ENCODE measurements around the gene FOXD1.
A peak's percentile ranks its signal among the peaks of the same experiment; 100 is the strongest.
"Not testable (repeated sequence)": the region's sequence is repeated elsewhere in the genome, so short reads cannot be mapped to it uniquely, and the experiment has no call there.

Gene FOXD1

DNA sequence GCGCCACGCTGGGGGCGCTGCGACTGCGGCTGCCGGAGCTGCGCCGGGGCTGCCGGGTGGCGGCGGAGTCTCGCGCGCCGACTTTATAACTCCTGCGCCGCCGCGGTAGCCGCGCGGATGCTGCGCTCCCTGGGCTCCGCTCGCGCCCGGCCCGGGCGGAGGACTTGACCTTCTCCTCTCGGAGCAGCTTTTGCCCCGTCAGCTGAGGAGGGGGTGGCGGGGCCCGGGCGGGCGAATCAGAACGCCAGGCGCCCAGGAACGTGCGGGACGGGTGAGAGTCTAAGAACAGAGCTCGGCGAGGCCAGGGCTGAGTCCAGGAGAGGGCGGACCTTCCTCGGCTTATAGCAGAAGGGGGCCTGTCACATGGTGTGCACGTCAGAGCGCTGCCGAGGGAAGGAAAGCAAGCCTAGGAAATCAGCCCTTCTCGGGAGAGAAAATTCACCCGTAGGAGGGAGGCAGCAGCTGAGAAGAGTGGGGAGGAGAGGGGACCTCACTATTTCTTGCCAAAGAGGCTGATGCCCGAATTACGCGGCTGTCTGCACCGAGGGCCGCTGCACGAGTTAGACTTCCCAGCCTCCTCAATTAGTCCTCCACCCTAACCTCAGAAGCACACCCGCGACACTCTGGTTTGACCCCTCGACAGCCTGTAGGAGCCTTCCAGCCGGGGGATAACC, at the start of gene FOXD1:
Gene FOXD1 (minus strand): TSS at position 315 of the 674 bp plus-strand sequence. CDS start 415 bp downstream, outside the sequence.
- peak; percentile 65 for DNase-seq

DNA sequence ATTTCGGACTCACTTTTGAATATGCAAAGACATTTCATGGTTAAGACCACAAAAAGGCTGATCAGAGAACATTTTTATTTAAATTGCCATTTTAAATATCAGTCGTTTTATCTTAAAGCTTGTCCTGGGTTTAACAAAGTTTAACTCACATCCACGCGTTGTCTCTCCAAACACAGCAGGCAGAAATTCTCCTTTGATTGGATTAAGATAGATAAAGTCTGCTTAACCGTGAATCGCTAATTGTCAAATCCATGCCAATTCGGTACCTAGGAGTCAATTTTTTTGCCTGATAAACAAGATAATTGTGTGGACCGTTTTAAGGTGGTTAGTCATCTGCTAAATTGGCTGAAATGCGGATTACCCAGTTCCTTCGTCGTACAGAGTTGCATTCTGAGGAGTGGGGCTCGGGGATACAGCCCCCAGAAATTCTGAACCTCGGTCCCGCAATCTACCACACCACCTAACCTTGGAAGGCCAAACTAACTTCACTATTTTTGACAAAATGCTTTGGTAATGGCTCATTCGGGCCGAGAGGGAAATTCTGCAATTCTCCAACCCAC, 49.0 kb upstream of the FOXD1 start:
- DNase-seq: no peak

GRCh38 chr5:73496984-73497457, 48.4 kb upstream of the FOXD1 start:
- DNase-seq: peak; percentile 42

DNA sequence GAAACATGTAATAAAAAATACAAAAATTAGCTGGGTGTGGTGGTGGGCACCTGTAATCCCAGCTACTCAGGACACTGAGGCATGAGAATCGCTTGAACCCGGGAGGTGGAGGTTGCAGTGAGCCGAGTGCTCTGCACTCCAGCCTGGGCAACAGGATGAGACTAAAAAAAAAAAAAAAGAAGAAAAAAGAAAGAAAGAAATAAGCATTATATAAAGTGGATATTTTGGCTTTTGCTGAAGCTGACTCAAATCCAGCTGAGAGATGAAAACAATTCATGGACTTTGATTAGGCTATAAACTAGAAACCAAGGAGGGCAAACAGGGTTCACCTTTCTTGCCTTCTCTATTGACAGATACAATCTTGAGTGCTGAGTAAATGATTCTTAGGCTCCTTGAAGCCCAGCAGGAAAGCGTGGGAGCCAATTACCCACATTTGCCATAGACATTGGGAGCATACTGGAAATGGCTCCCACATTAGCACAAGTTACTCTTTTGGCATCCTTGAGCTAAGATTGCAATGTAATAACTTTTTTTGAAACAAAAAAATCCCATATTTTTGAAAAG, 47.3 kb upstream of the FOXD1 start:
- DNase-seq: no peak

GRCh38 chr5:73494721-73495120, 46.1 kb upstream of the FOXD1 start:
- peak; percentile 22 for DNase-seq

GRCh38 chr5:73493421-73493820, 44.8 kb upstream of the FOXD1 start:
- DNase-seq: no peak

- DNase-seq: no peak
Measured at GRCh38 chr5:73491155-73491554, 42.6 kb upstream of the FOXD1 start.

DNA sequence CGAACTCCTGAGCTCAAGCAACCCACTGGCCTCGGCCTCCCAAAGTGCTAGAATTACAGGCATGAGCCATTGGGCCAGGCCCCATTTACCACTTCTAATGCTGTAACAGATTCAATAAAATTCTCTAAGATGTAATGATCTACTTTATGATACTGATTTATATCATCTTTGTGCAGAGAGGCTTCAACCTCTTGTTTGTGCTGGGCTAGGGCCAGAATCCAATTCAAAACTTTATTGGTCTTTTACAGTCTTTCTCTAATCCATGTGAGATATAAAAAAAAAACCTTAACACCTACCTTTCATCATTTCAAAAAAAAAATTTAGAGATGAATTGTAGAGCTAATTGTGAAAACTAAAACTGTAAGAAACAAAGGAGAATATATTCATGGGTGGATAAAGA, 41.5 kb upstream of the FOXD1 start:
- DNase-seq: no peak

DNA sequence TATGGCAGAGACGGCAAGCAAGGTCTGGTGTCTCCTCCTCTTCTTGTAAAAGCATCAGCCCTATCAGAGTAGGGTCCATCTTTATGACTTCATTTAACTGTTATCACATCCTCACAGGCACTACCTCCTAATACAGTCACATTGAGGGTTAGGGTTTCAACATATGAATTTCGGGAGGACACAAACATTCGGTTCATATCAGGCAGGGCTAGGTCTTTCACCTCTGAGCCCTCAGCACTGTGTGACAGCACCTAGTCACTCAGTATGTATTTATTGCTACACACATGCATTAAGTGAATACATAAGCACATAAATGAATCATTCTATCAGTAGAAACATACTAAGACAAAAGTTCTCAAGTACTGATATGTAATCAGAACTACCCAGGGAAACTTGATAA, 40.2 kb upstream of the FOXD1 start:
- no peak for DNase-seq

DNA sequence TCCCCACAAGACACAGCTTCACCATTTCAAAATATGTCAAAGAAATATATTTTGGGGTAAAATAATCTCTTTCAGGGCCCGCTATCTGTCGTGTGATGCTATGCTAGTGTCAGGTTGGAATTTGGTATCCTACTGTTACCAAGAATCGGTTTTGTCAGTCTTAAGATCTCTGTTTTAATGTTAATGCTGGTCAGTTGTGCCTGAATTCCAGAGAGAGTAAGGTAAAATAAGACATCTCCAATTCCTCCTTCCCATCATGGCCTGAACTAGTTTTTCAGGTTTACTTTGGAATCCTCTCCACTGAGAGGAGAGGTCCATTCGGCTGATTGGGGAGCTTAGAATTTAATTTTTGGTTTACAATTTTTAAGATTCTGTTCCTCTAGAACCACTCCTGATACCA, 39.2 kb upstream of the FOXD1 start:
- no peak for DNase-seq

DNA sequence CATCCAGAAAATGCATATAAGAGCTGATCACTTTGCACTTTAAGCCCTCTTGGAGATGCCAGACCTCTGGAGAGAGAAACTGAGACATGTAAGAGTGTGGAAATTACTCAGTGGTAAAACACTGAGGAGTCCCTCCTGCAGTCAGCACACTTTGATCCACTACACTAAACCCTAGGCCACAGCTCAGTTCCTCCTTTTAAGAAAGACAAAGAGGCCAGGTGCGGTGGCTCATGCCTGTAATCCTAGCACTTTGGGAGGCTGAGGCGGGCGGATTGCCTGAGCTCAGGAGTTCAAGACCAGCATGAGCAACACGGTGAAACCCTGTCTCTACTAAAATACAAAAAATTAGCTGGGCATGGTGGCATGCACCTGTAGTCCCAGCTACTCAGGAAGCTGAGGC, 38.7 kb upstream of the FOXD1 start:
- DNase-seq: not testable (repeated sequence)

GRCh38 chr5:73486119-73486899, 37.7 kb upstream of the FOXD1 start:
- DNase-seq: no peak

DNA sequence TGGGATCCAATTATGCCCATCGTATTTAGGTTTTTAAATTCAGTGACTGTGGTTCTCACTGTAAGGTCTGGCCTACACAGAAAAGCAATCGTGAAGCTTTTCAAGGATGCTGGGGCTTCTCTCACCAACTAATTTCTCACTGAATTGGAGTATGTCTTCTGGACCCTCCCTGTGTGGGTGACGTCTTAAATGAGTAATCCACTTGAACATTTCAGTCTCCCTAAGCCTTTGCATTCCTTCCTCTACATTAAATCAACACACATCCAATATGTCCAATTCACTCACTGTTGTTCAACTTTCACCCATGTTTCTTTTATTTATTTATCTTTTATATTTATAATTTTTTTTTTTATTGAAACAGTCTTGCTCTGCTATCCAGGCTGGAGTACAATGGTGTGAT, 37.1 kb upstream of the FOXD1 start:
- no peak for DNase-seq

DNA sequence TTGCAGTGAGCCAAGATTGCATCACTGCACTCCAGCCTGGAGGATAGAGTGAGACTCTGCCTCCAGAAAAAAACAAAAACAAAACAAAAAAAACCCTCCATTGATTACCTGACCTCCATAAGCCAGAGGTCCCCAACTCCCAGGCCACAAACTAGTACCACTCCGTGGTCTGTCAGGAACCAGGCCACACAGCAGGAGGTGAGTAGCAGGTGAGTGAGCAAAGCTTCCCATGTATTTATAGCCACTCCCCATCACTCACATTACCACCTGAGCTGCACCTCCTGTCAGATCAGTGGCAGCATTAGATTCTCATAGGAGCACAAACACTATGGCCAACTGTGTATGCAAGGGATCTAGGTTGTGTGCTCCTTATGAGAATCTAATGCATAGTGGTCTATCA, 35.9 kb upstream of the FOXD1 start:
- DNase-seq: no peak

DNA sequence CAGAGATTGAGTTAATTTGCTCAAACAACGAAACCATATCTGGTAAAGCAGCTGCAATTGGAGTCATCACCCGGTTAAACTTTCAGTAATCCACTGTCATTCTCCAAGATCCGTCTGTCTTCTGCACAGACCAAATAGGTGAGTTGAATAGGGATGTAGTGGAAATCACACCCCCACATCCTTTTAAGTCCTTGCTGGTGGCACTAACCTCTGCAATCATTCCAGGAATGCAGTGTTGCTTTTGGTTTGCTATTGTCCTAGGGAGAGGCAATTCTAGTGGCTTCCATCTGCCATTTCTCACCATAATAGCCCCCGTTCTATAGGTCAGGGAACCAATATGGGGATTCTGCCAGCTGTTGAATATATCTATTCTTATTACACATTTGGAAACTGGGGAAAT, 35.1 kb upstream of the FOXD1 start:
- DNase-seq: no peak

DNA sequence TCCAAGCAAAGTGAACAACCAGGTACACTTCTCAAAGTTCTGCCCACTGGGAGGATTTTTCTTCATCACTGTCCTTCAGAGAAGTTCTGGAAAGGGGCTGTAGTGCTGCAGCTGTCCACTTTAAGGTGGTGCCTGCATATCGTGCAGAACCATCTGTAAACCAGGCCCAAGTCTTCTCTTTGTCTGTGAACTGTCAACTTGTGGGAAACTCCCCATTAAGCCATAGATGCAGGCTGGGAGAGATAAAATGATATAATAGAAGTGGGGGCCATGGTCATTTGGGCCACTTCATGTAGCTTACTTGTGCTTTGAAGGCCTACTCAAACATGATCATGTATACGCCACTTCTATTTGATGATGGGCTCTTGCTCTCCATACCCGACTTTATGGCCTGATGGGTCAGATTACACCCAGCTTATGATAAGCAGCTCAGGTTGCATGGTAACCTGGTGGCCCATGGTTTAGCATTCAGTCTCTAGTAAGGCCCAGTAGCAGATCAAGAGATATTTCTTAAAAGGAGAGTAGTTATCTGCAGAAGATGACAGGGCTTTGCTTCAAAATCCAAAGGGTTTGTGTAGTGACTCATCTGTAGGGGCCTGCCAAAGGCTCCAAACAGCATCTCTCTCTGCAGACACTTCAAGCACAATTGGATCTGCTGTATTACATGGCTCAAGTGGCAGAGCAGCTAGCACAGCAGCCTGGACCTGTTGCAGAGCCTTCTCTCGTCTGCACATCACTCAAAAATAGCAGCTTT, 34.0 kb upstream of the FOXD1 start:
- no peak for DNase-seq

DNA sequence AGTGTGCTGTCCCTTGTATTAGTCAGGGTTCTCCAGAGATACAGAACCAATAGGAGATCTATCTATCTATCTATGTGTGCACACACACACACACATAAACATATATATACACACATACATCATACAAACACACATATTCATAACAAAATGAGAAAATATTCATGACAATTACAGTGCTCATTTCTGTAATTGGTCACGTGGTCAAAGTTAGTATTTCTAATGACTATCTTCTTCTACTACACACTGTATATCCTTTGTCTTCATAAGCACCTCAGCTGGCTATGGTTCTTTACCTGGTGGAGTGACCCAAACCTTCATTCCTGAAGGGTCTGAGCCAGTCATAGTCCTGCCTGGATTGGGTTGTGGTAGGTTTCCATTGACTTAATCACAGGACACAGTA, 31.9 kb upstream of the FOXD1 start:
- no peak for DNase-seq

DNA sequence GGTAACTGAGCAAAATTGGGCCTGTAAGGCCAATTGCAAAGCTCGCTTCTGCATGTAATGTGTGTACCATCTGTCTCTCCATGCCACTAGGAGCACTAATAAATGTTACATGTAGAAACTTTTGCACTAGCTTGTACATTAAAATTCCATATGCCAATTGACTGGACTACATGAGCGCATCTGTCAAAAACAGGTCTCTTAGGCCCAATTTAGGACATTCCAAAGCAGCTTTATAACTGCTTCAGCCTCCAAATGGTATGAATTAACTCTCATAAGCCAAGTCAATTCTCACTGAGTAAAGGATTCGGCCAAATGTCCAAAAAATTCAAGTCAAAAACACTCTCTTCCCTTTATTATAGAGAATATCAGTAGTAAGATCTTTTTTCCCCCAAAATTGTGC, 23.5 kb upstream of the FOXD1 start:
- DNase-seq: no peak

DNA sequence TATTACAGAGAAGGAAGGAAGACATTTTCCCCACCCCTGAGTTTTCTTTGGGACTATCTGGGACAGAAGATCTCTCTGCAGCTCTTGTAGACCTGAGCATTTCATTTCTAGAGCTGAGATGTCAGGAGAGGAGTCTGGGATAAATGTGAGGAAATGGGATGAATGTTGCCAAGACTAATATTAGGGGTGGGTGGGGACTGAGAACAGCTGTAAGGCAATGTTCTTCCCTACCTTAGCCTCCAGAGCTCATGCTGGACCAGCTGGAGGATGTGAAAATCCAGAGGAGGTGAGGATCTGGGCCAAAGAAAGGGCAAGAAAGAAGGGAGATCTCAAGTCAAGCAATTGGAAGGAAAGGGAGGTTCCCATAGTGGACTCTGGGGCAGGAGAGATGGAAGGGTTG, 23.1 kb upstream of the FOXD1 start:
- no peak for DNase-seq

DNA sequence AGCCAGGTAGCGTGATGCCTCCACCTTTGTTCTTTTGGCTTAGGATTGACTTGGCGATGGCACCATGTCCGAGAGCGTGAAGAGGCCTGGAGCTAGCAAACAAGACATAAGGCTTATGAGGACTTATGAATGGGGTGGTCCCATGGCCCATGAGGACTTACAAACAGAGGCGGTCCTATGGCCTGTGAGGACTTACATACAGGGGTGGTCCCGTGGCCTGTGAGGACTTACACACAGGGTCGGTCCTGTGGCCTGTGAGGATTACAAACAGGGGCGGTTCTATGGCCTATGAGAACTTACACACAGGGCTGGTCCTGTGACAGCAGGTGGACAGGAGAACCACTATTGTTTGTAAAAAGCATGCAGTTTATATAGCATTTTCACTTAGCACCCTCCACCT, 21.3 kb upstream of the FOXD1 start:
- DNase-seq: no peak

DNA sequence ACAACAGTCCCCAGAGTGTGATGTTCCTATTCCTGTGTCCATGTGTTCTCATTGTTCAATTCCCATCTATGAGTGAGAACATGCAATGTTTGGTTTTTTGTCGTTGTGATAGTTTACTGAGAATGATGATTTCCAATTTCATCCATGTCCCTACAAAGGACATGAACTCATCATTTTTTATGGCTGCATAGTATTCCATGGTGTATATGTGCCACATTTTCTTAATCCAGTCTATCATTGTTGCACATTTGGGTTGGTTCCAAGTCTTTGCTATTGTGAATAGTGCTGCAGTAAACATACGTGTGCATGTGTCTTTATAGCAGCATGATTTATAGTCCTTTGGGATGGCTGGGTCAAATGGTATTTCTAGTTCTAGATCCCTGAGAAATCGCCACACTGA, 20.1 kb upstream of the FOXD1 start:
- DNase-seq: not testable (repeated sequence)

DNA sequence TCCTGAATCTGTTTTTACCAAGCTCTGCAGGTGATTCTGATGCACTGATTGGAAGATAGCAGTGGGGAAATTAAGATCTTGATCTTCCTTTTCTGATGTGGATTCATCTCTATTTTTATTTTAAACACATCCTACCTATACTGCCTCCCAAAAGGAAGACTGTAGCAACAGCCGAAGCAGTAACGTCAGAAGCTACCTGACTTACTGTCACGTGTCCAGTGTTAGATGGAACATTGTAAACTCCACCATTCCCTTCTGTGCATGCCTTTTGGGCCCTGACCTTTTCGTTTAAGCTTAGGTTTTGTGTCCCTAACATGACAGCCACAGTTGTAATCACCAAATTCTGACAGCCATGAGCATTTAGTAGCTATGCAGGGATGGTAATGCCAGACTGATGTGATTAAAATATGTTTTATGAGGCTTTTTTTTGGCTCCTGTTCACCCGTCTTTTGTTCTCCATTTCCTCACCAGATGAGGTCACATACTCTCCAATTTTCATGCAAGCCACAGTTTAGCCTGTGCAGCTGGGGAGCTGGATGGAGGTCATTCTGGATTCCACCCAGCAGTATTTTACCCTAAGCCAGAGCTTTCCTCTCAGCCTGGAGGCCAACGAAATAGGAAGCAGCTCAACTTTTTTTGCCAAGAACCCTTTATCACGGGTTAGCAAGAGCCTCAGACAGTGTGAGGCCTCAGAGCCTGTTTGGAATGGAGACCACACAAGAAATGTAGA, 15.6 kb upstream of the FOXD1 start:
- no peak for DNase-seq
